Renal cortical epithelial cell (primary cell): ENCODE results near the gene OR56A3. TPM values are rescaled to one million over a fixed set of nuclear protein-coding genes. Genes with fewer than 3 reads are reported as not detected.
"Not testable (repeated sequence)": the region's sequence is repeated elsewhere in the genome, so short reads cannot be mapped to it uniquely, and the experiment has no call there.

ENCODE experiments used
- DNase-seq: peaks from one replicate; pipeline ENCODE4 v3.0.0-alpha.2; 2011; ENCODE audit warnings: low read depth
- total RNA-seq: library from RNA; depleted of rRNA; stranded (reverse); fragments of >200 nt; gene quantifications from 2 replicates; pipeline ENCODE4 v1.2.3, GENCODE V29; 2014

The OR56A3 gene, protein sequence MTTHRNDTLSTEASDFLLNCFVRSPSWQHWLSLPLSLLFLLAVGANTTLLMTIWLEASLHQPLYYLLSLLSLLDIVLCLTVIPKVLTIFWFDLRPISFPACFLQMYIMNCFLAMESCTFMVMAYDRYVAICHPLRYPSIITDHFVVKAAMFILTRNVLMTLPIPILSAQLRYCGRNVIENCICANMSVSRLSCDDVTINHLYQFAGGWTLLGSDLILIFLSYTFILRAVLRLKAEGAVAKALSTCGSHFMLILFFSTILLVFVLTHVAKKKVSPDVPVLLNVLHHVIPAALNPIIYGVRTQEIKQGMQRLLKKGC
- total RNA-seq, result not detected in 2 replicates

DNA sequence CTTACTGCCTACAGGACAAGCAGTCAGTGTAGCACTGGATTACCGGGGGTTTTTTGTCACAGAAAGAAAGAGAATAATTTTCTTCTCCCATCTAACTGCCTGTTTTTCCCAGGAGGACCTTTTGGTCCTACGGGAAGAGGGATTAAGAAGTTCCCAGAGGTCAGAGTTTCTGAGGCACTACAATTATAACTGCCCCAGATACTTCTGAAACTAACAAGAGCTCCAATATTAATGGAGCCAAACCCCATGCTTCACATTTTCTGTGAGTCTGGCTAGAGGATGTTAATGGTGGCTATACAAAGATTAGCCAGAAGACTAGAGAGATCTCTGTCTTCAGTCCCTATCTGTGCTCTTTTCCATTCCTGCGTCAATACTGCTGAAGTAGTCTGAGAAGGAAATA, at the start of gene OR56A3:
Gene OR56A3 (plus strand): TSS at position 301 of the 400 bp plus-strand sequence. CDS start 5,096 bp downstream, outside the sequence.
- DNase-seq, result no peak

- no peak for DNase-seq
Measured at GRCh38 chr11:5892908-5893307, 49.1 kb upstream of the OR56A3 start, which contains the start of gene OR52E5. Gene OR52E5, plus strand, starts transcription at chr11:5893208. Its CDS starts 7,569 bp downstream, at chr11:5900777.

DNA sequence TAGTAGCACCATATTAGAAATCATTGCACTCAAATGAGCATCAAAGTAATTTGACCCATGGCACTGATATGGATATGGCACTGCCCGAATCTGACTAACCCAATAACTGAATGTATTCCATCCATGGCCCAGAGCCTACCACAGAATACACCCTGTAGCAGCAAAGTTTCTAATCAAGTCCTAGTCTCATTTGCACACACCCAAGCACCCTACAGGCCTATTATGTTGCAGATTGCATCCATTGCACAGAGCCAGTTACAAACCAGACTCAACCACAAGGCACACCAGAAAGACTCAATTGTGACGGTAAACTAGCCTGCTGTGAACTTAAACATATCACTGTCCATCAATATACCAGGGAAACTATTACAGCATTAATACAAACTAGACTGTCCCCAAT, 42.5 kb upstream of the OR56A3 start:
- DNase-seq, result no peak

DNA sequence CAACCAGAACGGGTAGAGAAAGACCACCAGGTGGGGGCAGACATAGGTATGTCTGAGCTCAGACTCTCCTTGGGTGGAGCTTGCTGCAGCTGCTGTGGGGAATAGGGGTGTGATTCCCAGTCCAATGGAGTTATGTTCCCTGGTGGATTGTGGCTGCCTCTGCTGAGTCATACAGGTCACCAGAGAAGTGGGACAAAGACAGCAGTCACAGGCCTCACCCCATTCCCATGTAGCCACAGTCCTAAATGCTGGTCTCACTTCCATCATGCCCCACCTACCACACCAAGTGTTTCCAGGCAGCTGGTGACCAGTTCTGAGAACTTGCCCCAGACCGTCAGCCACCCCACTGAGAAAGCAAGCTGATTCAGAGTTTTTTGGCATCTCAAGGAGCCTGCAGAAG, 31.5 kb upstream of the OR56A3 start:
- DNase-seq, result no peak

GRCh38 chr11:5922749-5923426, 19.2 kb upstream of the OR56A3 start:
- peak; percentile 86 for DNase-seq

GRCh38 chr11:5923427-5923776, 18.6 kb upstream of the OR56A3 start:
- DNase-seq, result no peak

DNA sequence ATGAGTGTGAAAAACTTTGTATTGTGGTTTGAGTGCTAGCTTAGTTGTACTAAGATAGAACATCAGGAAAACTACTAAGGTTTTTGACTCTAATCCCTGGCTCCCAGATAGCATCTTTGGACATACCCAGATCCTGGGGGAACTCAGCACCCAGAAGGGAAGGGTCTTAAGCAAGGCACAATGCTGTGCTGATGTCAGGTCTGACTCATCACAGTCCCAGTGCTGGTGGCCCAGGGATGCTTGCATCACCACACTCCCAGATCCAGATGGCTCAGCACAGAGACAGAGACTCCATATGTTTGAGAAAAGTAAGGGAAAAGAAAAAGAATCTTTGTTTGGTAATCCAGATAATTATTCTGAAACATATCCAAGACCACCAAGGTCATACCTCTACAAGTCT, 18.3 kb upstream of the OR56A3 start:
- DNase-seq, result peak; percentile 4

GRCh38 chr11:5928271-5928670, 13.8 kb upstream of the OR56A3 start:
- no peak for DNase-seq

GRCh38 chr11:5928811-5929210, 13.2 kb upstream of the OR56A3 start:
- no peak for DNase-seq

- DNase-seq, result no peak
Measured at GRCh38 chr11:5929571-5930368, 12.3 kb upstream of the OR56A3 start.

DNA sequence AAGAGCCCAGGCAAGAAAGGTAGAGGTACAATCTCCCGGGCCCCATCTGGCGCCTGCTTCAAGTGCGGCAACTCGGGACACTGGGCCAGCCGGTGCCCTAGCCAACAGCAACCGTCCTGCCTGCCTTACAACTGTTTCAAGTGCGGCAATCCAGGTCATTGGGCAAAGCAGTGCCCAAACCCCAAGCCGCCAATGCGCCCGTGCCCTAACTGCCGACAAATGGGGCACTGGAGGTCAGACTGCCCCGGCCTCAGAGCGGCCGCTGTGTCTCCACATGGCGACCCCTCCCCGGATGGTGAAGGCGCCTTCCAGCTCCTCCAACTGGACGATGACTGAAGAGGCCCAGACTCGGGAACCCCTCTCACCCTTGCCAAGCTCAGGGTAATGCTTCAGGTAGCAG, 11.4 kb upstream of the OR56A3 start:
- DNase-seq, result no peak

GRCh38 chr11:5931061-5931460, 11.0 kb upstream of the OR56A3 start:
- no peak for DNase-seq

DNA sequence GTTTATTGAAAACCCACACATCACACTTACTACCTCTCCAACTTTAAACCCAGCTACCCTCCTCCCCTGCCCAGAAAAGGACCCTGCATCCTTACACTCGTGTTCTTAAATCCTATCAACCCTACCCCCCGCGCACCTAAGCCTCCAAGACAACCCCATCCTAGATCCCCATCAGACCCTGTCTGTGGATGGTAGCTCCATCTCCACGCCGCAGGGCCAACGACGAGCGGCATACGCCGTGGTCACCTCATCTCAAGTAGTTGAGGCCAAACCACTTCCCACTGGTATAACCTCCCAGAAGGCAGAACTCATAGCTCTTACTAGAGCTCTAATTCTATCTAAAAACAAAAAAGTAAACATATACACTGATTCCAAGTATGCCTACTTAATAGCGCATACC, 9.4 kb upstream of the OR56A3 start:
- no peak for DNase-seq

GRCh38 chr11:5933116-5933515, 8.9 kb upstream of the OR56A3 start:
- no peak for DNase-seq

GRCh38 chr11:5937868-5938602, 4.0 kb upstream of the OR56A3 start:
- DNase-seq, result no peak

DNA sequence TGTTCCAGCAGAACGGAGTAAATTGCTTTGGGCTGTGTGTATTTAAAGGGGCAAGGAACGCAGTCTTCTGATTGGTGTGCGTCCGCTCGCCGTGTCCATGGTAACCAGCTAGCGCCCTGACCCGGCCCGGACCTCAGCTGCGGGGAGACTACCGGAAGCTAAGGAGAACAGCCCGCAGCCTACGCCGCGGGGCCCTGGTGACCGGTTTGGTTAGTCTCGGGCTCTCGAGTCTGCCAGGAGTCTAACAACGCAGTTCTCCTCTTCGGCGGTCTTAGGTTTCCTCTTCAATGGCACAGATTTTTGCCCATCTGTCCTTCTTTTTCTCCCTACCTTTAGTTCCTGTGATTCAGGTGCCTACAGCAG, 3.5 kb upstream of the OR56A3 start:
- DNase-seq, result peak; percentile 1

- DNase-seq, result no peak
Measured at GRCh38 chr11:5940748-5941147, 1.3 kb upstream of the OR56A3 start.

DNA sequence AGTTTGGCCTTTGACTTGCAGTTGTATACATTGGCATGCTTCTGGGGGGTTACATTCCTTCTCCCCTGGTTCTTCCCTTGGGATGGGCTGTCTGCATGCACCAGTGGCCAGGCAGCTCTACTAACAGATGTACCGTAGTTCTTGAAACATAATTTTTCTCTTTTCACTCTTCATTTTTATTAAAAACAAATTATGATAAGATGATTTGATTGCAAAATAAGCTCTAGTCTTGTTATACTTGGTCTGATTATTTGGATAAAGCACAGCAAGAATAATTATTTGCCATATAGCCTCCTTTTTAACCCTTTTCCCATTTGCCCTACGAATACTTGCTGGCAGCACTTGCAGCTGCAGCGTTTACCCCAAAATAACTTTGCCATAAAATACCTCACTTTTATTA, 13.5 kb downstream of the OR56A3 start:
- no peak for DNase-seq

DNA sequence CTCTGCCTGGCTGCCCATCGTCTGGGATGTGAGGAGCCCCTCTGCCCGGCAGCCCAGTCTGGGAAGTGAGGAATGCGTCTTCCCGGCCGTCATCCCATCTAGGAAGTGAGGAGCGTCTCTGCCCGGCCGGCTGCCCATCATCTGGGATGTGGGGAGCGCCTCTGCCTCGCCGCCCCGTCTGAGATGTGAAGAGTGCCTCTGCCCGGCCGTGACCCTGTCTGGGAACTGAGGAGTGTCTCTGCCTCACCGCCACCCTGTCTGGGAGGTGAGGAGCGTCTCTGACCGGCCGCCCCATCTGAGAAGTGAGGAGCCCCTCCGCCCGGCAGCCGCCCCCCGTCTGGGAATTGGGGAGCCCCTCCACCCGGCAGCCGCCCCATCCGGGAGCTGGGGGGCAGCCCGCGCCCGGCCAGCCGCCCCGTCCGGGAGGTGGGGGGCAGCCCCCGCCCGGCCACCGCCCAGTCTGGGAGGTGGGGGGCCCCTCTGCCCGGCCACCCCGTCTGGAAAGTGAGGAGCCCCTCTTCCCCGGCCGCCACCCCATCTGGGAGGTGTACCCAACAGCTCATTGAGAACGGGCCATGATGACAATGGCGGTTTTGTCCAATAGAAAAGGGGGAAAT, 18.8 kb downstream of the OR56A3 start:
- not testable (repeated sequence) for DNase-seq

- no peak for DNase-seq
Measured at GRCh38 chr11:5966958-5967357, 24.9 kb downstream of the OR56A3 start.

DNA sequence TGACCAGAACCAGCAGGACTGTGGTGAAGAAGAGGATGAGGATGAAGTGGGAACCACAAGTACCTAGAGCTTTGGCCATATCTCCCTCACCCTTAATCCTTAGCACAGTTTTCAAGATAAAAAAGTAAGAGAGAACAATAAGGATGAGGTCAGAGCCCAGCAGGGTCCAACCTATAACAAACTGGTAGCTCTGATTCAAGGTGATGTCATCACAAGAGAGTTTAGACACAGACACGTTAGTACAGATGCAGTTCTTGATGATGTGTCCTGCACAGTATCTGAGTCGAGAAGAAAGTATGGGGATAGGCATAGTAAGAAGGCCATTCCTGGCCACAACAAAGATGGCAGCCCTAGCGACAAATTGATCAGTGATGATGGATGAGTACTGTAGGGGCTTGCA, 25.7 kb downstream of the OR56A3 start:
- DNase-seq, result no peak

GRCh38 chr11:5968394-5968793, 26.3 kb downstream of the OR56A3 start, which contains the start of gene OR56A5:
Gene OR56A5, minus strand, starts transcription at chr11:5968494. Its CDS starts 0 bp downstream, at chr11:5968494.
- DNase-seq, result no peak
